ENCODE results near the gene CIAPIN1.

Gene CIAPIN1

GRCh38 chr16:57394444-57394843 lies 52.7 kb downstream of the CIAPIN1 start:
- TF ChIP-seq EZH2 (optimal IDR thresholded peaks at IDR 0.05; ENCODE audit: low read depth, low read length) (no peak), EZH2phosphoT487 (IDR thresholded peaks at IDR 0.05; ENCODE audit: low read length) (no peak), CTCF (IDR thresholded peaks at IDR 0.05; ENCODE audit: low read length) (no peak)
- no peaks in the 10 kb centered on the region for H3K9me2 ChIP-seq (replicated peaks; ENCODE audit: insufficient read depth, low read length)
- no peaks in the 10 kb centered on the region for H3K9me3 ChIP-seq (replicated peaks; ENCODE audit: insufficient read depth, low read length)
- H3K79me2 ChIP-seq (ENCODE audit: low read length): no peaks in the 10 kb centered on the region
- no peaks in the 10 kb centered on the region for H3K27me3 ChIP-seq (replicated peaks; ENCODE audit: insufficient read depth, low read length)
- H4K20me1 ChIP-seq (ENCODE audit: insufficient read depth, low read length): no peaks in the 10 kb centered on the region
- no peak overlapping the region for H3K27ac ChIP-seq (ENCODE audit: low read length)
- H2AFZ ChIP-seq (ENCODE audit: low read length): no peak overlapping the region
- H3K4me1 ChIP-seq (ENCODE audit: low read length): no peaks in the 10 kb centered on the region
- no peak overlapping the region for H3K4me3 ChIP-seq (ENCODE audit: low read length)
- no peaks in the 10 kb centered on the region for H3F3A ChIP-seq (ENCODE audit: insufficient read depth, low read length)
- no peak overlapping the region for H3K9ac ChIP-seq (ENCODE audit: low read length)
- H3K4me2 ChIP-seq (ENCODE audit: low read depth, low read length): no peak overlapping the region
- no peak for DNase-seq
- H3K36me3 ChIP-seq (replicated peaks; ENCODE audit: insufficient read depth, low read length): no peaks in the 10 kb centered on the region

- Histone ChIP-seq H3K27ac (ENCODE audit: low read length) (no peak overlapping the region), H3F3A (ENCODE audit: insufficient read depth, low read length) (no peaks in the 10 kb centered on the region), H3K9me3 (replicated peaks; ENCODE audit: insufficient read depth, low read length) (no peaks in the 10 kb centered on the region), H4K20me1 (ENCODE audit: insufficient read depth, low read length) (no peaks in the 10 kb centered on the region), H3K27me3 (replicated peaks; ENCODE audit: insufficient read depth, low read length) (no peaks in the 10 kb centered on the region), H3K4me2 (ENCODE audit: low read depth, low read length) (no peak overlapping the region), H3K79me2 (ENCODE audit: low read length) (no peaks in the 10 kb centered on the region), H2AFZ (ENCODE audit: low read length) (no peak overlapping the region), H3K36me3 (replicated peaks; ENCODE audit: insufficient read depth, low read length) (no peaks in the 10 kb centered on the region), H3K4me3 (ENCODE audit: low read length) (no peak overlapping the region), H3K9me2 (replicated peaks; ENCODE audit: insufficient read depth, low read length) (no peaks in the 10 kb centered on the region), H3K4me1 (ENCODE audit: low read length) (no peaks in the 10 kb centered on the region), H3K9ac (ENCODE audit: low read length) (no peak overlapping the region)
- DNase-seq: no peak
- TF ChIP-seq EZH2phosphoT487 (IDR thresholded peaks at IDR 0.05; ENCODE audit: low read length): no peak
- TF ChIP-seq EZH2 (optimal IDR thresholded peaks at IDR 0.05; ENCODE audit: low read depth, low read length): no peak
- TF ChIP-seq CTCF (IDR thresholded peaks at IDR 0.05; ENCODE audit: low read length): no peak
These were observed 54.5 kb downstream of the CIAPIN1 start for GRCh38 chr16:57392694-57393093.

GRCh38 chr16:57391708-57392107 lies 55.5 kb downstream of the CIAPIN1 start:
- Histone ChIP-seq H3K27me3 (replicated peaks; ENCODE audit: insufficient read depth, low read length) (no peaks in the 10 kb centered on the region), H2AFZ (ENCODE audit: low read length) (no peak overlapping the region), H3K4me1 (ENCODE audit: low read length) (no peaks in the 10 kb centered on the region), H3K9ac (ENCODE audit: low read length) (no peak overlapping the region), H3K4me3 (ENCODE audit: low read length) (no peak overlapping the region), H3F3A (ENCODE audit: insufficient read depth, low read length) (no peaks in the 10 kb centered on the region), H3K27ac (ENCODE audit: low read length) (no peak overlapping the region), H4K20me1 (ENCODE audit: insufficient read depth, low read length) (no peaks in the 10 kb centered on the region), H3K9me3 (replicated peaks; ENCODE audit: insufficient read depth, low read length) (no peaks in the 10 kb centered on the region), H3K36me3 (replicated peaks; ENCODE audit: insufficient read depth, low read length) (no peaks in the 10 kb centered on the region), H3K4me2 (ENCODE audit: low read depth, low read length) (no peak overlapping the region), H3K79me2 (ENCODE audit: low read length) (no peaks in the 10 kb centered on the region), H3K9me2 (replicated peaks; ENCODE audit: insufficient read depth, low read length) (no peaks in the 10 kb centered on the region)
- TF ChIP-seq EZH2 (optimal IDR thresholded peaks at IDR 0.05; ENCODE audit: low read depth, low read length) (no peak), EZH2phosphoT487 (IDR thresholded peaks at IDR 0.05; ENCODE audit: low read length) (no peak), CTCF (IDR thresholded peaks at IDR 0.05; ENCODE audit: low read length) (no peak)
- DNase-seq: no peak

All from MM.1S (cell line).